ENCODE data around the gene RIMS4.

- TF ChIP-seq EZH2 (IDR thresholded peaks at IDR 0.05; ENCODE audit: borderline replicate concordance, low read depth, low read length, severe bottlenecking) (no peak), CTCF (IDR thresholded peaks at IDR 0.05; ENCODE audit: borderline replicate concordance, extremely low read depth, low read length, poor library complexity, severe bottlenecking) (no peak)
These were observed 27.6 kb upstream of the RIMS4 start for GRCh38 chr20:44837946-44838345.

All from DND-41 (cell line).